HS-5 (cell line): ENCODE measurements around the gene XRN1.
"Not testable (repeated sequence)": the region's sequence is repeated elsewhere in the genome, so short reads cannot be mapped to it uniquely, and the experiment has no call there.

ENCODE experiments used
- DNase-seq: peaks from one replicate; pipeline ENCODE4 v3.0.0-alpha.2; 2012; ENCODE audit warnings: low read depth

XRN1 gene

DNA sequence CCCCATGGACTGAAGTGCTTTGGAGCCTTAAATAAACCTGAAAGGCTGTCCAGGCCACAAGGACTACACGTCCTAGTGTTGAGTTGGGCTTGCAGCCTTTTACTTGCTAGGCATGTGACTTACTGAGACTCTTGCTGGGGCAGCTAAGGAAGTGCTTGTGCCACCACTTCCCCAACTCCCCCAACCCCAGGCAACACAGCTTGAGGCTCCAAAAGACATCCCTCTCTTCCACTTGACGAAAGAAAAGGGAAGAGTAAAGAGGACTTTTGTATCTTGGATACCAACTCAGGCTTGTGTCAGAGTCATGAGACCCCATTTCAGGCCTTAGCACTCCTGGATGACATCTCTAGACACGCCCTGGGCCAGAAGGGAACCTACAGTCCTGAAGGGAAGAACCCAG is 109.8 kb downstream of the XRN1 start:
- no peak for DNase-seq

DNA sequence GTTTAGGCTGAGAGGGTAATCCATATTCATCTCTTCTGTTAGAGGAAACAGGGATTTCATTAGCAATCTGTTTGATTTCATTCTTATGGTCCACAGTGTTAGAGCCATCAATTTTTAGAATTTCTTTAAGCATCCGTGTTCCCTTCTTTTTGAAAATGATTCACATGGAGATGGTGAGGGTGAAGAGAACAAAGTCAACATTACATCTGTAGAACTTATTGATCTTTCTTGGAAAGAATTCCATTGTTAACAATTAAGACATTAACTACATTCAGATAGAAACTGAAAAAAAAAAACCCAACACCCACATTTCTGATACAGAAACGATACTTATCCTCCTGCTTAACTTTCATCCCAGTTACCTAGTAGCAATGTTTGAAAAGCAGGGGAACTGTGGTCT is 115.4 kb downstream of the XRN1 start:
- DNase-seq = no peak

DNA sequence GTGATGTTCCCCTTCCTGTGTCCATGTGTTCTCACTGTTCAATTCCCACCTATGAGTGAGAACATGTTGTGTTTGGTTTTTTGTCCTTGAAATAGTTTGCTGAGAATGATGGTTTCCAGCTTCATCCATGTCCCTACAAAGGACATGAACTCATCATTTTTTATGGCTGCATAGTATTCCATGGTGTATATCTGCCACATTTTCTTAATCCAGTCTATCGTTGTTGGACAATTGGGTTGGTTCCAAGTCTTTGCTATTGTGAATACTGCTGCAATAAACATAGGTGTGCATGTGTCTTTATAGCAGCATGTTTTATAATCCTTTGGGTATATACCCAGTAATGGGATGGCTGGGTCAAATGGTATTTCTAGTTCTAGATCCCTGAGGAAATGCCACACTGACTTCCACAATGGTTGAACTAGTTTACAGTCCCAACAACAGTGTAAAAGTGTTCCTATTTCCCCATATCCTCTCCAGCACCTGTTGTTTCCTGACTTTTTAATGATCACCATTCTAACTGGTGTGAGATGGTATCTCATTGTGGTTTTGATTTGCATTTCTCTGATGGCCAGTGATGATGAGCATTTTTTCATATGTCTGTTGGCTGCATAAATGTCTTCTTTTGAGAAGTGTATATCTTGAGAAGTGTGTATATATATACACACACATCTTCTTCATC is 123.4 kb downstream of the XRN1 start:
- not testable (repeated sequence) for DNase-seq

- no peak for DNase-seq
Observed at GRCh38 chr3:142319912-142320311, 127.9 kb downstream of the XRN1 start.

DNA sequence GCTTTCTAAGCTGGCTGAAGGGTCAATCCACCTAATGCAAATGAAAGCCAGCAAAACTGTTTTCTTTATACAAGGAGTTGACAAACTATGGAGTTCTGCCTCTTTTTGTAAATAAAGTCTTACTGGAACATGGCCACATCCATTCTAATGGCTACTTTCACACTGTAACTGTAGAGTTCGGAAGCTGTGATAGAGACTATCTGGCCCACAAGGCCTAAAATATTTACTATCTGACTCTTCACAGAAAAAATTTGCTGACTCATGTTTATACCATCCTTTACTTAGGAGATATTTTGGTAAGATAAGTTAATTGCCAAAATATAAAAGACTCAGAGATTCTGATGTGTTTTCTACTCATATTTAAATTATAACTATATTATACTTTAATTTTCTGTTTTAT is 128.7 kb downstream of the XRN1 start:
- peak; percentile 43 for DNase-seq

DNA sequence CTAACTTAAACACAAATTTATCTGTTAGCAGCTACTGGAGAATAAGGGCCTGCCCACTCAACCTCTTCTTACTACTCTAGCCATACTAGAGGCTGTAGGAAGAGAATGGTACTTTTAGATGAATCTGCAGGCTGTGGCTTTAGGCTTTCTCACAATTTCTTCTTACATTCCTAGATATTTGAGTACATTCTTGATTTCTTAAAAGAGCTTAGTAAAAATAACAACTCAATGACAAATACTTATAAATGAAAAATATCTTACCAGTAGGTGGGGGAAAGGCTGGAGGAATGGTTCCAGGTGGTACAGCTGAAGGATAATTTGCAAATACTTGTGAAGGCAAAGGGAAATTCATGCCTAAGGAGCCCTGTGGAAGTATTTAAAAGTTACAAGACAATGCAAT is 129.5 kb downstream of the XRN1 start:
- no peak for DNase-seq

GRCh38 chr3:142315978-142316388 is 131.9 kb downstream of the XRN1 start:
- not testable (repeated sequence) for DNase-seq

DNA sequence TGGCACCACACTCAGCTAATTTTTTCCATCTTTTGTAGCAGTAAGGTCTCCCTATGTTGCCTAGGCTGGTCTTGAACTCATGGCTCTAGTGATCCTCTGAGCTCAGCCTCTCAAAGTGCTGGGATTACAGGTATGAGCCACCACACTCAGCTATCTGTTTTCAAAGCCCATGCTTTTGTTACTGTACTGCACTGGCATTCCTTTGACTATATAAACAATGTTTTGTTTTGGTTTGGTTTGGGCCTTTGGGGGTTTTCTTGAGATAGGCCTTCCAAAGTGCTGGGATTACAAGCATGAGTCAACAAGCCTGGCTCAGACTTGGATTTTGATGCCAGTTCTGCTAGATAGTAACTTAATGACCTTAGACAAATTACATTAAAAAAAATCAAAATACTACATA is 132.8 kb downstream of the XRN1 start:
- peak; percentile 32 for DNase-seq

- DNase-seq = no peak
Observed at GRCh38 chr3:142310439-142310838, 137.4 kb downstream of the XRN1 start.

GRCh38 chr3:142302847-142303246 is 145.0 kb downstream of the XRN1 start:
- DNase-seq = not testable (repeated sequence)

DNA sequence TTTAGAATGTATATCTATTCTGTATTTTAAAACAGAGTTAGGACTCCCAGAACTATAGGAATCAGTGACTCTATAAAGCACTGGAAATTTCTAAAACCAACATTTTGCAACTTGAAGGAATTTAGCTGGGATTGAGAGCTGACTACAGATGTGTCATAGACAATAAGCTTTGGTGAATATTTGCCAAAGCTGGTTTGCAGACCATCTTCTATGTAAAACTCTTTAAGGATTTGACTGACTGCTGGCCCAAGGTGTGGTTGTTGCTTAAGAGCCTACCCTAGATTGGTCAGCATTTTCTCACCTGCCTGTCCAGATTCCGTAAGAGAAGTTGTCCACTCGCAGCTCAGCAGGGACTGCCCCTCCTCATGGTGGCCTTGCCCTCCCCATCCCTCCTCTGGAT is 149.2 kb downstream of the XRN1 start:
- DNase-seq = no peak

GRCh38 chr3:142296507-142296906 is 151.3 kb downstream of the XRN1 start:
- DNase-seq = no peak

DNA sequence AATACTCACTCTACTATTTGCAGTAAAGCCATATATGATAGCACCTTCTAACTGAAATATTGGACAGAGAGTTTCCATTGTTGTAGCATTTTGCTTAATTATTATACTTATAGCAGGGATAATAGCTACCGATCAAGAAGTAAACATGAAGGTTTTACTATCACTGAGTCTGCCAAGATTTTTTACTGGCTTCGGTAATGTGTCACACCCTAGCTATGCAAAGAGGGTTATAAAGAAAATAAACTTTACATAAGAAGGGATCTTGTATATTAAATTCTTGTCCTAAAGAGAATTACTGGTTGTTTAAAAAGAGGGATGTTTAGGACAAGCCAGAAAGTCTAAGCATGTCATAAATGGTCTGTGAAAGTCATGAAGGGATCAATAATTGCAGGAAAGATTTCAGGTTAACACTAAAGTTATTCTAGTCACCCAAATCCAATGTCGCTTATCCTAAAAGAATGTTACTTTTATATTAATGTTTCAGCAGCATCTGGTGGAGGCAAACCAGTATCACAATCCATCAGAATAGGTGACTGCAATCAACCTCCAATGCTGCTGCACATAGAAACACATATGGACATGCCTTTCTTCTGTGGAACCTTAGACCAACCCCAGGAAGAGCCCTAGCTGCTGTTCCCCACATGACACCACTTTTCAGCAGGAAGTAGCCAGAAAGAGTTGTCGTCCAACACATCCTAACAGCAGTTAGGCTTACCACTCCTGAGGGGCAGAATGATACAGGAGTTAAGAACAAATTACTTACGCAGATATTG is 159.8 kb downstream of the XRN1 start:
- DNase-seq = no peak

DNA sequence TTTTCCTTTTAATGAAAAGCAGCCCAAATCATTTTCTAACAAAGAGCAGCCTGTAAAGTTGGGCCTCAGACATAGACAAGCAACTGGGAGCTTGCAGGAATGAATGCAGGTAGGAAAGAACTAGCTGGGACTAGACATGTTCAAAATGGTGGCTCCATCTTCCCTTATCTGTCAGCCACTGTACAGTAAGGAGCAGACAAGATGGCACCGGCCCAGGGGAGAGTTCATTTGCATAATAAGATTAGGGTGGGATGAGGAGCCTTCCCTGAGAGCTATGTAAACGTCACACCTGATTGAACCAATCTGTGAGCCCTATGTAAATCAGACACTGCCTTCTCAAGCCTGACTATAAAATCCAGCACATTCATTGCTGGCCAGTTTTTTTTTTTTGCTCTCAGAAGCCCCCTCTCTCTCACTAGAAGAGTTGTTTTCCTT is 162.7 kb downstream of the XRN1 start:
- DNase-seq = no peak

DNA sequence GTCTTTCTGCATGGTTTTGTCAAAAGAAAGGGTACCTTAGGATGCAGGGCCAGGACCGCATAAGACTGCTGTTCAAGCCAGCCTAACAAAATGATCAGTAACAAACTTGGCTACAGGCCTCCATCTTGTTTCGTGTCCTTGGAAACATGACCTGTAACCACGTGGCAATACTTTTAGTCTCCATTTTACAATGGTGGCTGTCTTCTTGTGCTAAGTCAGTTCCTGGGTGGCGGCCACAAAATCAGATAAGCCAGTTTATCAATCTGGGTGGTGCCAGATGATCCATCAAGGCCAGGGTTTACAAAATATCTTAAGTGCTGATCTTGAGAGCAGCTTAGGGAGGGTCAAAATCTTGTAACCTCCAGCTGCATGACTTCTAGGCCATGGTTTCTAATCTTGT is 165.3 kb downstream of the XRN1 start:
- no peak for DNase-seq

- DNase-seq = no peak
Observed at GRCh38 chr3:142281474-142281873, 166.4 kb downstream of the XRN1 start.

DNA sequence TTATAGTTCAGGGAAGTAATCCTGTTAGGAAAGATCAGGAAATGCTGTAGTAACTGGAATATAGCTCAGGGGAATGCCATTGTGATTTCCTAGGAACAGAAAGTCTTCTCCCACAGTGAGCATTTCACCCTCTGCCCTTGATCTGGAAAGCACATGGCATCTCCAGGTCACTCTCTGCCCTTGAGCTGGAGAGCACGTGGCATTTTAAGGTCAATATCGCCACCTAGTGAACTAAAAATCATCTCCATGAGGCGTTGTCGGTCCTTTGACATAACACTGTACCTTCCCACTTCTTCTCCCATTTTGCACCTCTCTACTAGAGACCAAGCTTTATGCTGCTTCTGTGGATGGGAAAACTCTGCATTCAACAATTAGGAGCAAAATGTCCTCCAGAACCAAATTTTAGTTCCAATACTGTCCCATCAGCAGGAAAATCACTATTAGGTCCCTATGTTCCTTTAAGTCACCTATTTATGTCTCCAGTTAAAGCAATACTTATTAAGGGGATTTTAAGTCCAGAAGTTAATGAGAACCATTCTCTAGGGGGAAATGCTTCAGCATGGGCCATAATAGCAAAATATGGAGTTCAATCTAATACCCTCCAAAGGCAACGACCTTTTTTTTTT is 167.8 kb downstream of the XRN1 start:
- DNase-seq = peak; percentile 57

GRCh38 chr3:142278451-142278850 is 169.4 kb downstream of the XRN1 start:
- no peak for DNase-seq

GRCh38 chr3:142276781-142277180 is 171.1 kb downstream of the XRN1 start:
- DNase-seq = no peak

- DNase-seq = peak; percentile 89
Observed at GRCh38 chr3:142275856-142276255, 172.0 kb downstream of the XRN1 start.

DNA sequence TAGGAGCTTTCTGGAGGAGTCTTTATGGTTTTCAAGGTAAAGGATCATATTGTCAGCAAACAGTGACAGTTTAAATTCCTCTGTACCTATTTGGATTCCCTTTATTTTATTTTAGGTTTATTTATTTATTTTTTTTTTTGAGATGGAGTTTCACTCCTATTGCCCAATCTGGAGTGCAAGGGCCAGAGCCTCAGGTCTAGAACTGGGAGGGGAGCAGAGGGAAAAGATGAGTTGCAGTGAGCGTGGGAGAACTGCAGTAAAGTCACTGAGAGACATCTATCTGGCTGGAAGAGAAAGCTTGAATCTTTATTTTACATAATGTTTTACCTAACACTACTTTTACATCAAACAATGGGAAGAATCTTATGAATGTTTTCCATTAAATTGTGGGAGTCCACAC is 172.9 kb downstream of the XRN1 start:
- DNase-seq = no peak

DNA sequence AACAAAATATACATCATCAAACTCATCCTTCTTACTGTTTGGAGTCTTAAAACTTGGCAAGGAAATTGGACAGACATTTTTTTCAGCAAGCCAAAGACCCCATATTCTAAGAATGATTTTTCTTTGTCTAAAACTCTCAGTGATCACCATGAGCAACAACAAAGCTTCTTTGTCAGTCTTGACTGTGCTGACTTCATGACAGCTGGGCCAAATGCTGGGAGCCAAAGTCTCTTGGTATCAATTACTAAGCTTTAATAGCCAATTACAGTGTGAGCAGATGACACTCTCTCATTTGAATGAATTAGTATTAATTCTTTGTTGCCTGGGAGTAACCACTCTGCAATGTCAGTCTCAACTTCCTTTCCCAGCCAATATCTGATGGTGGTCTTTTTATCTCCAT is 174.3 kb downstream of the XRN1 start:
- no peak for DNase-seq

- DNase-seq = no peak
Observed at GRCh38 chr3:142272200-142272891, 175.5 kb downstream of the XRN1 start.
